Measurements from ENCODE around the gene LRCH4. TPM values are rescaled to one million over a fixed set of nuclear protein-coding genes. Genes with fewer than 3 reads are reported as not detected.

The LRCH4 gene
- total and polyA plus RNA-seq, 2 of the 13 experiments (the other 11 are each of a cell fraction or from before 2014, with no cell fraction given): 7.0 to 9.3 TPM

GRCh38 chr7:100566018-100566531 is 19.9 kb downstream of the LRCH4 start (continued):
- TF ChIP-seq PAXIP1 (CRISPR knock-in tag; conservative IDR thresholded peaks at IDR 0.05) (0 out of 2 replicates have a peak, but pooled peaks have one; percentile 30), BORCS8-MEF2B (CRISPR knock-in tag; IDR thresholded peaks at IDR 0.05) (no peak), ZNF121 (CRISPR knock-in tag; IDR thresholded peaks at IDR 0.05) (peak; percentile 98), RARA (CRISPR knock-in tag; IDR thresholded peaks at IDR 0.05) (peak; percentile 37; the same call in 1 of the 2 replicates), TEAD2 (CRISPR knock-in tag; IDR thresholded peaks at IDR 0.05) (no peak), HOMEZ (CRISPR knock-in tag; IDR thresholded peaks at IDR 0.05; ENCODE audit: low read depth) (no peak), JUN (CRISPR knock-in tag; IDR thresholded peaks at IDR 0.05) (no peak), ZNF790 (CRISPR knock-in tag; IDR thresholded peaks at IDR 0.05; ENCODE audit: borderline replicate concordance) (no peak), MEF2D (CRISPR knock-in tag; IDR thresholded peaks at IDR 0.05) (no peak), RBFOX2 (IDR thresholded peaks at IDR 0.05; ENCODE audit: low read depth, low read length) (peak; percentile 56; the same call in 1 of the 2 replicates), ZNF350 (CRISPR knock-in tag; IDR thresholded peaks at IDR 0.05; ENCODE audit: borderline replicate concordance, low read depth) (no peak), ZNF263 (CRISPR knock-in tag; IDR thresholded peaks at IDR 0.05) (no peak), ISX (CRISPR knock-in tag; conservative IDR thresholded peaks at IDR 0.05) (no peak), PCBP2 (optimal IDR thresholded peaks at IDR 0.05; ENCODE audit: low read depth, low read length, poor library complexity, severe bottlenecking) (no peak), ZC3H4 (CRISPR knock-in tag; IDR thresholded peaks at IDR 0.05; ENCODE audit: borderline replicate concordance) (no peak), REXO4 (CRISPR knock-in tag; IDR thresholded peaks at IDR 0.05; ENCODE audit: borderline replicate concordance) (no peak)
- TF ChIP-seq, protein P1, sequence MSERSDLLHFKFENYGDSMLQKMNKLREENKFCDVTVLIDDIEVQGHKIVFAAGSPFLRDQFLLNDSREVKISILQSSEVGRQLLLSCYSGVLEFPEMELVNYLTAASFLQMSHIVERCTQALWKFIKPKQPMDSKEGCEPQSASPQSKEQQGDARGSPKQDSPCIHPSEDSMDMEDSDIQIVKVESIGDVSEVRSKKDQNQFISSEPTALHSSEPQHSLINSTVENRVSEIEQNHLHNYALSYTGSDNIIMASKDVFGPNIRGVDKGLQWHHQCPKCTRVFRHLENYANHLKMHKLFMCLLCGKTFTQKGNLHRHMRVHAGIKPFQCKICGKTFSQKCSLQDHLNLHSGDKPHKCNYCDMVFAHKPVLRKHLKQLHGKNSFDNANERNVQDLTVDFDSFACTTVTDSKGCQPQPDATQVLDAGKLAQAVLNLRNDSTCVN (CRISPR knock-in tag; IDR thresholded peaks at IDR 0.05; ENCODE audit: borderline replicate concordance): no peak
- TF ChIP-seq, protein P2, sequence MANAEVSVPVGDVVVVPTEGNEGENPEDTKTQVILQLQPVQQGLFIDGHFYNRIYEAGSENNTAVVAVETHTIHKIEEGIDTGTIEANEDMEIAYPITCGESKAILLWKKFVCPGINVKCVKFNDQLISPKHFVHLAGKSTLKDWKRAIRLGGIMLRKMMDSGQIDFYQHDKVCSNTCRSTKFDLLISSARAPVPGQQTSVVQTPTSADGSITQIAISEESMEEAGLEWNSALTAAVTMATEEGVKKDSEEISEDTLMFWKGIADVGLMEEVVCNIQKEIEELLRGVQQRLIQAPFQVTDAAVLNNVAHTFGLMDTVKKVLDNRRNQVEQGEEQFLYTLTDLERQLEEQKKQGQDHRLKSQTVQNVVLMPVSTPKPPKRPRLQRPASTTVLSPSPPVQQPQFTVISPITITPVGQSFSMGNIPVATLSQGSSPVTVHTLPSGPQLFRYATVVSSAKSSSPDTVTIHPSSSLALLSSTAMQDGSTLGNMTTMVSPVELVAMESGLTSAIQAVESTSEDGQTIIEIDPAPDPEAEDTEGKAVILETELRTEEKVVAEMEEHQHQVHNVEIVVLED (CRISPR knock-in tag; IDR thresholded peaks at IDR 0.05; ENCODE audit: borderline replicate concordance): no peak
- TF ChIP-seq, protein P3, sequence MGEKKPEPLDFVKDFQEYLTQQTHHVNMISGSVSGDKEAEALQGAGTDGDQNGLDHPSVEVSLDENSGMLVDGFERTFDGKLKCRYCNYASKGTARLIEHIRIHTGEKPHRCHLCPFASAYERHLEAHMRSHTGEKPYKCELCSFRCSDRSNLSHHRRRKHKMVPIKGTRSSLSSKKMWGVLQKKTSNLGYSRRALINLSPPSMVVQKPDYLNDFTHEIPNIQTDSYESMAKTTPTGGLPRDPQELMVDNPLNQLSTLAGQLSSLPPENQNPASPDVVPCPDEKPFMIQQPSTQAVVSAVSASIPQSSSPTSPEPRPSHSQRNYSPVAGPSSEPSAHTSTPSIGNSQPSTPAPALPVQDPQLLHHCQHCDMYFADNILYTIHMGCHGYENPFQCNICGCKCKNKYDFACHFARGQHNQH (CRISPR knock-in tag; IDR thresholded peaks at IDR 0.05): peak; percentile 37; the same call in 1 of the 2 replicates
- TF ChIP-seq, protein P4, sequence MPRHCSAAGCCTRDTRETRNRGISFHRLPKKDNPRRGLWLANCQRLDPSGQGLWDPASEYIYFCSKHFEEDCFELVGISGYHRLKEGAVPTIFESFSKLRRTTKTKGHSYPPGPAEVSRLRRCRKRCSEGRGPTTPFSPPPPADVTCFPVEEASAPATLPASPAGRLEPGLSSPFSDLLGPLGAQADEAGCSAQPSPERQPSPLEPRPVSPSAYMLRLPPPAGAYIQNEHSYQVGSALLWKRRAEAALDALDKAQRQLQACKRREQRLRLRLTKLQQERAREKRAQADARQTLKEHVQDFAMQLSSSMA (CRISPR knock-in tag; IDR thresholded peaks at IDR 0.05): no peak

All from HepG2 (cell line).